Stimulated activated CD4-positive, alpha-beta T cell treated with anti-CD3 and anti-CD28 coated beads, Interleukin-1b, Interleukin-23, amount 100 ng/mL, for 1 hour (primary cell): ENCODE measurements around the gene TMC4.

Source experiments
- DNase-seq, 2 donors: peaks; one replicate each; pipeline ENCODE4 v3.0.0-alpha.2; 2020; ENCODE audit warnings: low read depth in 2 of 2

The TMC4 gene

DNA sequence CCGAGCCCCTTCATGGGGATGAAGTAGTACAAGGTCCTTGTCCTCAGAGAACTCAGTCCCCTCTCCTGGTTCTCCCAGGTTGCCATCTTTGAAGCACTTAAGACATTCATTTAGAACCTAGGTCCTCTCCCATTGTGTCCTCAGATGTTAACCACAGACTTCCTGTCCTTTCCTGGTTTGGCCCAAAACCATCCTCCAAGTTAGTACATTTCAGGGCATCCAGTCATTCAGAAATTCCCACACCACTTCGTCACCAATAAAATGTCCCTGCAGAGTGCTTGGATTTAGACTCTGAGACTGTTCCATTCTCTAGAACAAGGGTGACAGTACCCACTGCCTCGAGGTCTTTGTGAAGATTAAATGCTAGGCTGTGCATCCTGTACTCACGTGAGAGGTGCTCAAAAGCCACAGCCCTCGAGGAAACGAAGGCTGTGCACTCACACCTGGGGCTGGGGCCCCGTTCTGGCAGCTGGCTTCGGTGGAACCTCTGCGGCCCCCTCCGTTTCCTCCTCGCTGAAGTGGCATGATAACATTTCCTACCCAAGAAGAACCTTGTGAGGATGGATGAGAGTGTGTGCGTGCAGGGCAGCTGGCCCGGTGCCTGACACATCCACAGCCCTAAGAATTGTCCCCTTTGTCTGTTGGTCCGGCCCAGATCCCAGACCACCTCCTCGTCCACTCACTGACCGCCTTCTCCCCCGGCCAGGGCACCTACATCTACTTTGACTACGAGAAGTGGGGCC lies 18.2 kb downstream of the TMC4 start:
- DNase-seq: no peak

- no peak for DNase-seq
Observed at GRCh38 chr19:54153731-54154326, 19.1 kb downstream of the TMC4 start.

- DNase-seq: no peak
Observed at GRCh38 chr19:54152878-54153524, 20.0 kb downstream of the TMC4 start.

DNA sequence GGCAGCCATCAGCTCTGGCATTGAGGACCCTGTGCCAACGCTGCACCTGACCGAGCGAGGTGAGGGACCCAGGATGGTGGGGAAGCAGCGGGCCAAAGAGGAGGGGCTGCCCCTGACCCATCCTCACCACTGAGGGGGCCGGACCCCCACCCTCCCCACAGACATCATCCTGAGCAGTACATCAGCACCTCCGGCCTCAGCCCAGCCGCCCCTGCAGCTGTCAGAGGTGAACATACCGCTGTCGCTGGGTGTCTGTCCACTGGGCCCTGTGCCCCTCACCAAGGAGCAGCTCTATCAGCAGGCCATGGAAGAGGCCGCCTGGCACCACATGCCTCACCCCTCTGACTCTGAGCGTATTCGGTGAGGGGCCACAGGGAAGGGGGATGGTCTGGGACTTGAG lies 20.7 kb downstream of the TMC4 start:
- no peak for DNase-seq

GRCh38 chr19:54151362-54152035 lies 21.5 kb downstream of the TMC4 start:
- no peak for DNase-seq

DNA sequence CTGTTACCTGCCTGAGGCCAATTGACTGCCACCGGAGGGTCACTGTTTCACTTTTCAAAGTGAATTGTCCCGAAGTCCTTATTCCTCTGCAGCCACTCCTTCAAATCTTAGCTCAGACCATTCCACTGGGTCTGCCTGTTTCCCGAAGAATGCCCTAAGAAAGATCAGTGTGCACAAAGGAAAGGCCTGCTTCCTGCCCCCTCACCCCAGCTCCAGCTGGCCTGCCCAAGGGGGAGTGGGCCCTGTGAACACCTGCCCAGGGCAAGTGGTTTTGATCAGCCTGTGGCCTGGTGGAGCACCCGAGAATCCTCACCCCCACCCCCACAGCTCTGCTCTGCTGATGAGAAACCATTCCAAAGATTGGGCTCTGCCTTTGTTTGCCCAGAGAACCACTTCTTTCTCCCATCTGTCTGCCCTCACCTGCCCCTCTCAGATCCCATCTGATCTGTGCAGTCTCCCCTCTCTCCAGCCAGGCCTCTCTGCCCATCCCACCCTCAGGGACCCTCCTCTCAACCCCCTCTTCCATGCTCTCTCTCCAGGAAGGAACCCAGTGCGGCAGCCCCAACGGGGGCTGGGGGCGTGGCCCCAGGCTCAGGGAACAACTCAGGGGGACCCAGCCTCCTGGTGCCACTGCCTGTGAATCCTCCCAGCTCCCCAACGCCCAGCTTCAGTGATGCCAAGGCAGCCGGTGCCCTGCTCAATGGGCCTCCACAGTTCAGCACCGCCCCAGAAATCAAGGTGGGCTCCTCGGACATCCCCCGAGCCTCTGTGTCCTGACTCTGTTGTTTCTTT lies 23.7 kb downstream of the TMC4 start:
- DNase-seq: no peak

GRCh38 chr19:54148158-54148557 lies 24.8 kb downstream of the TMC4 start:
- no peak for DNase-seq

DNA sequence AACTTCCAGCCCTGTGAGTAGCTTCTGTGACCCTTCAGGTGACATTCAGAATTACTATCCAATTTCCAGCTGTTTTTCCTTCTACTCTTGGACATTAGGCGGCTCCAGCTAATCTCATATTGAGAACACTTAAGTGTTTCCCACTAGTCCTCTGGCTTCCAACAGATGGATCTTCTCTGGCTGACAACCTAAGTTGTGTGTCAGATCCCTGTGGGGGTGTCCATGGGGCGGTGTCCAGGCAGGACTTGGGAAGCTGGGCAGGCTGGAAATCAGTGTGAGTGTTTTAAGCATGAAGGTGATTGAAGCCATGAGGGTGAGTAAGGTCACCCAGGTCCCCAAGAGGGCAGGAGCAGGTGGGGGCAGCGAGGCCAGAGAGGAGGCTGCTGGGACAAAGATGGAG lies 25.3 kb downstream of the TMC4 start:
- no peak for DNase-seq

DNA sequence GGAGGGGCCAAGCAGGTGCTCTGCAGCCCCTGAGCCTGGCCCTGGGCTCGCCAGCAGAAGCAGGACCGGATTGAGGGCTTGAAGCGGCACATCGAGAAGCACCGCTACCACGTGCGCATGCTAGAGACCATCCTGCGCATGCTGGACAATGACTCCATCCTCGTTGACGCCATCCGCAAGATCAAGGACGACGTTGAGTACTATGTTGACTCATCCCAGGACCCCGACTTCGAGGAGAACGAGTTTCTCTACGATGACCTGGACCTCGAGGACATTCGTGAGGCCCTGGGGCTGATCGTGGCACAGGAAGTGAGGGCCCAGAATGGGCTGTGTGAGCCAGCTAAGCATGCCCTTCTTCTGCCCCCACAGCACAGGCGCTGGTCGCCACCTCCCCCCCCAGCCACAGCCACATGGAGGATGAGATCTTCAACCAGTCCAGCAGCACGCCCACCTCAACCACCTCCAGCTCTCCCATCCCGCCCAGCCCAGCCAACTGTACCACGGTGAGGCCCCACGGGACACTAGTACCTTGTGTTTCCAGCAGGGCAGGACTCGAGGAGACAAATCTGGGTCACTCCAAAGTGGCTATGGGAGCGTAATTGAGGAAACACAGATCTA lies 27.3 kb downstream of the TMC4 start:
- no peak for DNase-seq

DNA sequence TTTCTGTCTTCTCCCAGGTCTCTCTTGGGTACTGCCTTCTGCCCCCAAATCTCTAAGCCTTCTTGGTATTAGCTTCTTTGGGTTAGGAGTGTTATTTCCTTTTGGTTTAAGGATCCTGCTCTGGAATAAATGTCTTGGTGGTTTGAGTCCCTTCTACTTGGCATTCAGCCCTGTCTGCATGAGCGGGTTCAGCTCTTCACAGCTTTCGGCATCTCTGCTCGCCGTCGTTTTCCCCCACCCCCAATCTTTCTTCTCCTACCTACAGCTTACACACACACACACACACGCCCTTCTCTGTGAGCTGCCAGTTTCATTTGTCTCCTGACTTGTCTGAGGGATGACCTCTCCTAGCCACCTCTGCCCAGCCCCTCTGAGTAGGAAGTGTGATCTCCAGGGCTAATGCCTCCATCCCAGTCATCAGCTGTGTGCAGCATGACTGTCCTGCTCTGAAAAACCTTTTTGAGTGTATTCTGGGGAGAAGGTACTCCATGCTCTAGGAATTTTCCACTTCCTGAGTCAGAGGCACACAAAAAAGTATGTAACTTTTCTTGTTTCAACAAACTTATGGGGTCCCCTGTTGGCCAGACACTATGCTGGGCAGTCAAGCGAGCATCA lies 30.7 kb downstream of the TMC4 start:
- no peak for DNase-seq

DNA sequence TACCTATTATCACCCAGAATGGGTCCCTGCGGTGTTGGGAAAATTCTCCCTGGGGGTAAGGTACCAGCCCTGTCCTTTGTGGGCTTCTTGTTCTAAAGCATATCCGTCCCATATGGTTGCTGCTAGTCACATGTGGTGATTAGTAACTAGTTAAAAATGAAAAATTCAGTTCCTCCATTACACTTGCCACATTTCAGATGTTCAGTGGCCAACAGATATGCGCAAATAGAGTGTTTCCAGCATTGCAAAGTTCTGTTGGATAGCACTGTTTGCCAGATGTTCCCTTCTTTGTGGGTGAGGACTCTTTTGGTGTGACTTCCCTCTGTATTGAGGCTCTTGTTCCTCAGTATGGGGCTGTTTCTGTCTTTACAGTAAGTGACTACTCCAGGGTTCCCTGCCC lies 31.6 kb downstream of the TMC4 start:
- no peak for DNase-seq

- no peak for DNase-seq
Observed at GRCh38 chr19:54138489-54139256, 34.3 kb downstream of the TMC4 start.

- DNase-seq: no peak
Observed at GRCh38 chr19:54137699-54138488, 35.1 kb downstream of the TMC4 start, which contains the start of gene CNOT3. Gene CNOT3 (plus strand): TSS chr19:54137762. CDS start chr19:54142979, 5,217 bp downstream.

- DNase-seq: peak; percentile 90 to 99
Observed at GRCh38 chr19:54136864-54137698, 35.9 kb downstream of the TMC4 start.

DNA sequence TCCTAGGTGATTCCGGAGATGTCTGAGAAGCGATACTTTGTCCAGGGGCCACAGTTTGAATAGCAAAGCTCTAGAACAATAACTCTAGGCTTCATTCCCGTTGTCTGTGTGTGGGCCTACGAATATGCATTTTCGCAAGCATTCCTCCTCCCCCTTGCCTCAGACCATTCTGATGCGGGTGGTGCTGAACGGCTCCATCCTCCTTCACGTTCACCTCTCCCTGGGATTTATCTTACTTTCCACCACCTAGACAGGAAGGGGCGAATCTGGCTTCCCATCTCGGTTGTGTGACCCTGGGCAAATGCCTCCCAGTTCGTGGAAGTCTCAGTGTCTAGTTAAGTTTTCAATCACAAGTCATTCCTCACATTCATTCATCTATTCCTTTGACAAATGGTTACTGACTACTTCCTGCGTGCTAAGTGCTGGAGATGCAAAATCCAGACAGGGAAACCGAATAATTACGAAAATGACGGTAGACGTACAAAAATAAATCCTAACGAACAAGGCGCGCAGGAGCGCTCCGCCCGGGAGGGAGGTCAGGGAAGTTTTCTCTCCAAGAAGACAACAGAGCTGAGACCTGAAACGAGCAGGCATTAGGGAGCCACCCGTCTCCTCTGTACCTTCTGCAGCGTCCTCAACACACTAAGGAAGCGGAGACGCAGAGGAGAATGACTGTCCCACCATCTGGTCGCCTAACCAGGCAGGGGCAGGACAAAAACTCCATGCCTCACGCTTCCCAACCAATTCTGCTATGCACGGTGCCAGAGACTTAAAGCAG lies 36.7 kb downstream of the TMC4 start:
- no peak for DNase-seq

DNA sequence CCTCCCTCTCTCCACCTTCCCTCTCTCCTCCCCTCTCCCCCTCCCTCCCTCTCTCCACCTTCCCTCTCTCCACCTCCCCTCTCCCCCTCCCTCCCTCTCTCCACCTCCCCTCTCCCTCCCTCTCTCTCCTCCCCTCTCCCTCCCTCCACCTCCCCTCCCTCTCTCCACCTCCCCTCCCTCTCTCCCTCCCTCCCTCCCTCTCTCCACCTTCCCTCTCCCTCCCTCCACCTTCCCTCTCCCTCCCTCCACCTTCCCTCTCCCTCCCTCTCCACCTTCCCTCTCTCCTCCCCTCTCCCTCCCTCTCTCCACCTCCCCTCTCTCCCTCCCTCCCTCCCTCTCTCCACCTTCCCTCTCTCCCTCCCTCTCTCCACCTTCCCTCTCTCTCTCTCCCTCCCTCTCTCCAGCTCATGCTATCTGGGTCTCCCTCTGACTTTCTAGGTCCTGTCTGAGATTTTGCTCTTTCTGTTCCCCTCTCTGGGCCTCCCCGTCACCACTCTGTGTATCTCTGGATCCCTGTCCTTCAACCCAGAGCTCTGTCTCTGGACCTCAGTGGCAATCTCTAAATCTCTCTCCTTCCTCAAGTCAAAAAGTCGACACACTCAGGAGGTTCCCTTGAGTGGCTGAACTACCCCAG lies 38.9 kb downstream of the TMC4 start:
- DNase-seq: no peak
